HFFc6 (cell line): Measurements from ENCODE around the gene MARK3. TPM values are rescaled to one million over a fixed set of nuclear protein-coding genes. Genes with fewer than 3 reads are reported as not detected.
A peak's percentile ranks its signal among the peaks of the same experiment; 100 is the strongest.

Experiments used
- DNase-seq: peaks from one replicate; pipeline ENCODE4 v3.0.0-alpha.2; 2018
- H3K27ac Mint-ChIP-seq: 2 replicates; pipeline ENCODE4 v1.8.0; 2020; ENCODE audit warnings: mild to moderate bottlenecking, mixed read lengths
- H3K27me3 Mint-ChIP-seq: 2 replicates; pipeline ENCODE4 v1.8.0; 2021; ENCODE audit warnings: mild to moderate bottlenecking, moderate library complexity, mixed read lengths; ENCODE audit not compliant: insufficient read depth
- H3K36me3 Mint-ChIP-seq: 2 replicates; pipeline ENCODE4 v1.8.0; 2021; ENCODE audit warnings: low read depth, mixed read lengths
- H3K4me1 Mint-ChIP-seq: 2 replicates; pipeline ENCODE4 v1.8.0; 2020; ENCODE audit warnings: low read depth, mixed read lengths
- H3K4me3 Mint-ChIP-seq: 2 replicates; pipeline ENCODE4 v1.8.0; 2020; ENCODE audit warnings: mild to moderate bottlenecking, moderate library complexity, mixed read lengths
- H3K9me3 Mint-ChIP-seq: 2 replicates; pipeline ENCODE4 v1.8.0; 2020; ENCODE audit warnings: mild to moderate bottlenecking, mixed read lengths
- CTCF ChIP-seq: fragments of 200-600 bp; sonication (generic); IDR thresholded peaks from 2 replicates; pipeline ENCODE4 v1.5.0; 2021; ENCODE audit warnings: antibody characterized with exemption, mild to moderate bottlenecking
- total RNA-seq, 6 experiments: library from RNA; stranded (reverse); fragmentation: NEBNext Ultra II Directional; extraction: Animal tissue kit (Norgen Biotek cat#: 25700); gene quantifications; 2 replicates in 1 of 6; 3 replicates in 5 of 6; pipeline ENCODE4 v1.2.3, GENCODE V29; 2021

MARK3 gene
- total RNA-seq, 6 experiments from 2014 or later = 57.4 to 71.8 (median 65.7) TPM

- no peaks in the 10 kb centered on the region for H3K36me3 Mint-ChIP-seq
- no peak overlapping the region for H3K4me3 Mint-ChIP-seq
- no peaks in the 10 kb centered on the region for H3K9me3 Mint-ChIP-seq
- H3K4me1 Mint-ChIP-seq = peaks cover 75% of the 10 kb centered on the region
- peak overlapping the region; percentile 2; the same call in 1 of the 2 replicates for H3K27ac Mint-ChIP-seq
- H3K27me3 Mint-ChIP-seq = no peaks in the 10 kb centered on the region
- no peak for DNase-seq
- TF ChIP-seq CTCF = no peak
These were observed 11.2 kb downstream of the MARK3 start for GRCh38 chr14:103396463-103396862.

GRCh38 chr14:103398427-103399195 is 13.4 kb downstream of the MARK3 start:
- Mint-ChIP-seq H3K36me3 (no peaks in the 10 kb centered on the region), H3K27ac (peak overlapping the region; percentile 82), H3K4me3 (peak overlapping the region; percentile 63), H3K27me3 (no peaks in the 10 kb centered on the region; the same call in 1 of the 2 replicates), H3K4me1 (peaks cover 91% of the 10 kb centered on the region), H3K9me3 (no peaks in the 10 kb centered on the region)
- DNase-seq = no peak
- no peak for TF ChIP-seq CTCF

GRCh38 chr14:103400537-103400936 is 15.3 kb downstream of the MARK3 start:
- no peaks in the 10 kb centered on the region; the same call in 1 of the 2 replicates for H3K27me3 Mint-ChIP-seq
- DNase-seq = no peak
- H3K9me3 Mint-ChIP-seq = no peaks in the 10 kb centered on the region
- H3K27ac Mint-ChIP-seq = peak overlapping the region; percentile 93
- H3K36me3 Mint-ChIP-seq = 0 out of 2 replicates have a peak, but pooled peaks cover 4% of the 10 kb centered on the region
- no peak for TF ChIP-seq CTCF
- H3K4me3 Mint-ChIP-seq = peak overlapping the region; percentile 72; the same call in 1 of the 2 replicates
- peaks cover 87% of the 10 kb centered on the region for H3K4me1 Mint-ChIP-seq

DNA sequence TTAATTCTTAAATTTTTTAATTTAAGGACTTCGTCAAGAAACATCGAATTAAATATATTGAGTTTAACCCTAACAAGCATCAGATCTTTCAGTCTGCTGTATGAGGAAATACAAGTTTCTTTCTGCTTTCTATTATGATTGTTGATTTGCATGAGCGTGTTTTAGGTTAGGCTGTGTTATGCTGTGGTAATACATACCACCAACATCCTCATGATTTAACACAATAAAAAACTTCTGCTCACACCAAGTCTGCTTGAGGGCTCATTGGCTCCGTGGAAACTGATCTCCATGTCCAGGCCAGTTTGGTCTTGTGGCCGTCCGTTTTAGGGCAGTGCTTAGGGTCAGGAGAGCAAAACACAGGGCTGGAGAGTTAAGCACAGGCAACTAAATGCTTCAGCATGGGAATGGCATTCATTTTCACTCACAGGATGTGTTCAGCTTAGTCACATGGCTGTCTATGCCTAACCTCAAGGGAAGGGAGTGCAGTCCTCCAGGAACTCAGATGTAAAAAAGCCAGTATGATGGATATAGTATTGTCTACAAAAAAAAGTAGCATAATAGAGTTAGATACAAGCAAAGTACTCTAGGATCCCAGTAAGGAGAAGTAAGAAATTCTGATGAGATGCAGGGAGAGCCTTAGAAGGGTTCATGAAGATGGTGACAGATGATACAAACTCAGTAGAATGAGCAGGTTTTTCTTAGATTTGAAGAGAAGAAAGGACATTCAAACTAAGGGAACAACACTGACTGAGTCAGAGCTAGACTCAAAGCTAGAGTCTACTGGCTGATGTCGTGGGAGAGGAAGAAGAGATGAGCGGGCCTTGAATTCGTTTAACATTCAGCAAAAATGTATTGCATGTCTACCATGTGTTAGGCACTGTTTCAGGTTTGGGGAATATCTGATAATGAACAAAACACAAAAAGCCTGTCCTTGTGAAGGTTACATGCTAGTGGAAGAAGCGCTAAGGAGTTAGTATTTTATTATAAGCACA is 16.3 kb downstream of the MARK3 start:
- no peaks in the 10 kb centered on the region for H3K9me3 Mint-ChIP-seq
- DNase-seq = peak; percentile 81

More for the DNA sequence above, 16.3 kb downstream of the MARK3 start:
- no peaks in the 10 kb centered on the region; the same call in 1 of the 2 replicates for H3K27me3 Mint-ChIP-seq
- H3K4me1 Mint-ChIP-seq = peaks cover 78% of the 10 kb centered on the region
- TF ChIP-seq CTCF = no peak
- H3K36me3 Mint-ChIP-seq = 0 out of 2 replicates have a peak, but pooled peaks cover 4% of the 10 kb centered on the region
- H3K4me3 Mint-ChIP-seq = peak overlapping the region; percentile 72
- peak overlapping the region; percentile 93 for H3K27ac Mint-ChIP-seq
